BLaER1 (cell line): ENCODE data around the gene APOBEC3H.

Experiments used
- H3K27ac ChIP-seq: shearing (Covaris generic); formaldehyde crosslinking; 2 replicates; pipeline ENCODE4 v1.8.1; 2022
- H3K27me3 ChIP-seq: shearing (Covaris generic); formaldehyde crosslinking; 2 replicates; pipeline ENCODE4 v1.8.1; 2022
- H3K36me3 ChIP-seq: shearing (Covaris generic); formaldehyde crosslinking; 2 replicates; pipeline ENCODE4 v1.8.1; 2022
- H3K4me1 ChIP-seq: shearing (Covaris generic); formaldehyde crosslinking; 2 replicates; pipeline ENCODE4 v1.8.1; 2022
- H3K4me2 ChIP-seq: shearing (Covaris generic); formaldehyde crosslinking; 2 replicates; pipeline ENCODE4 v1.8.1; 2022
- H3K4me3 ChIP-seq: shearing (Covaris generic); formaldehyde crosslinking; 2 replicates; pipeline ENCODE4 v1.8.1; 2022
- H3K9ac ChIP-seq: shearing (Covaris generic); formaldehyde crosslinking; 2 replicates; pipeline ENCODE4 v1.8.1; 2022
- H3K9me3 ChIP-seq: shearing (Covaris generic); formaldehyde crosslinking; 2 replicates; pipeline ENCODE4 v1.8.1; 2022
- H4K20me1 ChIP-seq: shearing (Covaris generic); formaldehyde crosslinking; 2 replicates; pipeline ENCODE4 v1.8.1; 2022
- Cebpa-rat ChIP-seq: shearing (Covaris generic); IDR thresholded peaks from 2 replicates; pipeline ENCODE4 v1.8.1; 2022

The APOBEC3H gene

DNA sequence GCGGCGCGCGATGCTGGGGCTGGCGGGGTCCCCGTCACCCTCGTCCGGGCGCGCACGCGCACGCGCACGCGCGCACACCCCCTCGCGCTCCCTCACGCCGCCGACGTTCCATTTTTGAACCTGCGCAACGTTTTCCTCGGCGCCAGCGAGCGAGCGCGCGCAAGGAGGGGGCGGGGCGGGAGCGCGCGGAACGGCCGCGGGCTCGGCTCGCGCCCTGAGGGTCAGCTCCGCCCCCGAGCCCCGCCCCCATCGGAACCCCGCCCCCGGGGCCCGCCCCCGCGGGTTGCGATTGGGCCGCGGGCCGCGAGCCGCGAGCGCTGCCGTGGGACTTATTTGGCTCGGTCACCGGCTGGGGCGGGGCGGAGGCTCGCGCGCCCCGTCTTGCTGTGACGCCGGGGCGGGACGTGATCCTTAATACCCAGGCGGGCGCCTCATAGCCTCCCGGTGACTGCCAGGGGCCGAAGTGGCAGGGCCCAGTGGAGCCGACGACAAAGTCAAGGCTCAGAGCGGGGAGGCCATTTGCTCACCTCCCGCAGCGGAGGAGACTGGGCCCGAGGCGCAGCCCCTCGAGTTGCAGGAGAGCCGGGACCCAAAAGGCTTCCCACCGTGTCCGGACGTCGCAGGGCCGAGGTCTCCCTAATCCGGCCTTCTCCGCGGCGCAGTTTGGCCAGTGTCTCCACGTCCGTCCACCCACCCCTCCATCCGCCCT, 55.6 kb downstream of the APOBEC3H start, which contains the start of gene CBX7:
CBX7 (minus strand) TSS at position 170 of the 709 bp plus-strand sequence. CDS start 236 bp downstream, outside the sequence.
- Histone ChIP-seq H3K4me3 (peak within 1 kb of the TSS; percentile 79), H3K27ac (0 out of 2 replicates have a peak within 1 kb of the TSS, but pooled peaks have one; percentile 35), H4K20me1 (peaks cover 23% of the 10 kb centered on the region; the same call in 1 of the 2 replicates), H3K4me2 (peak within 1 kb of the TSS; percentile 99), H3K4me1 (peaks cover 38% of the 10 kb centered on the region), H3K9ac (peak within 1 kb of the TSS; percentile 78), H3K36me3 (peaks cover 9% of the 10 kb centered on the region; the same call in 1 of the 2 replicates), H3K9me3 (no peaks in the 10 kb centered on the region), H3K27me3 (peaks cover 35% of the 10 kb centered on the region)
- no peak for TF ChIP-seq Cebpa-rat

DNA sequence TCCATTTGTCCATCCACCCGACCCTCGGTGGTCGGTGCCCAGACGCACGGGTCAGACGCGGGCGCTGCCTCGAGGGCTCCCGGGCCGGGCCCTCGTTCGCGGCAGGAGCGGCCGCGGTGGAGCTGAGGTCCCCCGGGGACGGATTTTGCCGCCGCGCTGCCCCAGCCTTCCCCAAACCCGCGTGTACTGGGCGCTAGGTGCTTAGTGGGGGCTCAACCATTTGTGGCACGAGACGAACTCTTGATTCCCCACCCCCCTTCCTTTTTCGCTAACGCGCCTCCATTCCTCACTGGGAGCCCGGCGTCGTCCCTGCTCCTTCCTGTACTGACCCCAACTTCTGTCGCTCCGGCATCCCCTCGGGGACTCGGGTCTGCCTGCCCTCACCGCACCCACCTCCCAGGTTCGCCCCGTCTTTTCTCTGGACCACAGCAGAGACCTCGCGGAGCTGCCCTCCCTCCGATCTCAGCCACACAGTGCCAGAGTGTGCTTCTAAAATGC, 56.2 kb downstream of the APOBEC3H start:
- Histone ChIP-seq H3K27me3 (peaks cover 35% of the 10 kb centered on the region), H3K9ac (peak overlapping the region; percentile 53), H3K4me2 (peak overlapping the region; percentile 99), H4K20me1 (peaks cover 23% of the 10 kb centered on the region; the same call in 1 of the 2 replicates), H3K36me3 (peaks cover 4% of the 10 kb centered on the region; the same call in 1 of the 2 replicates), H3K4me3 (peak overlapping the region; percentile 79), H3K9me3 (no peaks in the 10 kb centered on the region), H3K27ac (no peak overlapping the region), H3K4me1 (peaks cover 38% of the 10 kb centered on the region)
- TF ChIP-seq Cebpa-rat: no peak
